Measurements from ENCODE around the gene ADGRA1.
"Not testable (repeated sequence)": the region's sequence is repeated elsewhere in the genome, so short reads cannot be mapped to it uniquely, and the experiment has no call there.

Gene ADGRA1

DNA sequence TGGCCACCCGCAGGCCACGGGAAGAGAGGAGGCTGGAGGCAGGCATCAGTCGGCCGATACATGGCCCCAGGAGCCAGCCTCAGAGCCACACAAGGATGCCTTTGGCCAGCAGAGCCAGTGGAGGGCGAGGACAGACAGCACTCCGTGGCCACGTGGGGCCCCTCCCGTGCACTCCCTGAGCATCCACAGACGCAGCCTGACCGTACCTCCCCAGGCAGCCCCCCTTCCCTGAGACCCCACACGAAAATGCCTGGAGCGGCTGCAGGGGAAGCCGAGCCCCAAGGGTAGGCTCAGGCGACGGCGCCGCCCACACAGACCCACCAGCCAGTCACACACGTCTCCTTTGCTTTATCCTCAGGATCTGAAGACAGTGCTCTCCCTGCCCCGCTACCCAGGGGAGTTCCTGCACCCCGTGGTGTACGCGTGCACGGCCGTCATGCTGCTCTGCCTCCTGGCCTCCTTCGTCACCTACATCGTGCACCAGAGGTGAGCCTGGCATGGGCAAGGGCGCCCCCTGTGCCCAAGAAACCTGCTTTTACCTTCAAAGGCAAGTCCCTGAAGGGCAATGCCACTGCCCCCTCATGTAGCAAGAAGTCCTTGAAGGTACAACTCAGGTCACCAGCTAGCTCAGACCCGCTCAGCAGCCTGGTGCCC lies 9.0 kb downstream of the ADGRA1 start:
- DNase-seq (ENCODE audit: low read depth) = no peak

DNA sequence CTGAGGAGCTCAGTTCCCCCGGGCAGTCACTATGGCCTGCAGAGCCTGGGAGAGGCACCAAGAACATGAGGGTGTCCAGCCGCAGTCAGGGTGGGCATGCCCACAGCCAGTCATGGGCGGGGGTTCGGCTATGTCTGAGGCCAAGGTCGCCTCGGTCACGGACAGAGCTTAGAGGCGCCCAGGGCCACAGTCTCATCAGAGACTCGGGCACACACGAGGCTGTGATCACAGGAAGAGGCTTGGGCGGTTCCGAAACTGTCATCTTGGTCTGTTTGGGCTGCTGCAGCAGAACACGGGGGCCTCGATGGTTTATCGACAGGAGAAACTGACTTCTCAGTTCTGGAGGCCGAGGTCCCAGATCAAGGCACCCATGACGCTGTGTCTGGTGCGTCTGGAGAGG lies 9.7 kb downstream of the ADGRA1 start:
- DNase-seq (ENCODE audit: low read depth) = no peak

- DNase-seq (ENCODE audit: low read depth) = no peak
These were observed 10.2 kb downstream of the ADGRA1 start for GRCh38 chr10:133097961-133098360.

- DNase-seq (ENCODE audit: low read depth) = no peak
These were observed 10.9 kb downstream of the ADGRA1 start for GRCh38 chr10:133098426-133099124.

GRCh38 chr10:133099571-133099970 lies 11.8 kb downstream of the ADGRA1 start:
- DNase-seq (ENCODE audit: low read depth) = no peak

- no peak for DNase-seq (ENCODE audit: low read depth)
These were observed 12.5 kb downstream of the ADGRA1 start for GRCh38 chr10:133100186-133100585.

DNA sequence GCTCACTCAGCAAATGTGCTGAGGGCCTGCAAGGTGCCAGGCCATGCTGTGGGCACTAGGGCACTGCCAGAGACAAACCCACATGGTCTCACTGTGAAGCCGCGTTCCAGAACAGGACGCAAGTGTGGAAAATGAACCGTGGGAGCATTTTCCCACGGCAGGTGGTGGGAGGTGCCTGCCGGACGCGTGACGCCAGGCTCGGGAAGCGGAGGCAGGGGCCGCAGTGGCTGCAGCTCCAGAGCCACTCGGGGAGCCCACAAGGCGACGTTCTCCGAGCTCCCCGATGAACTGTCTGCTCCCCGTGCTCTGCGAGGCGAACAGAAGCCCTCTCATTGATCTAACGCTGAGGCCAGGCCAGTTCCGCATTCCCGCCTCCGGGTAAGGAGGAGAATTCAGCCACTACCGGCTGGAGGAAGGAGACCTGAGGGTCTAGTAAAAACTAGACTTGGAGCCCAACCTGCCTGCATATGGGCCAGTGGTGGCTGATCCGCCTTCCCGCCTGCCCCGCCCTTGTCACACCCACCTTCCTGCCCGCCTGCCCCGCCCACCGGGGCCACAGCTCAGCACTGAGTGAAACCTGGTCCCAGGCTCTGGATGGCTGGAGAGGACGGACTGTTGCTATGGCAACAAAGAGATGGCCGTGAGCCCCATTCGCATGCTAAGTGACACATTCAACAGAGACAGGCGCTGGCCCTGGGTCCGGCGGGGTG lies 13.1 kb downstream of the ADGRA1 start:
- DNase-seq (ENCODE audit: low read depth) = no peak

GRCh38 chr10:133101416-133101810 lies 13.7 kb downstream of the ADGRA1 start:
- DNase-seq (ENCODE audit: low read depth) = no peak

- DNase-seq (ENCODE audit: low read depth) = no peak
These were observed 14.8 kb downstream of the ADGRA1 start for GRCh38 chr10:133102415-133103095.

DNA sequence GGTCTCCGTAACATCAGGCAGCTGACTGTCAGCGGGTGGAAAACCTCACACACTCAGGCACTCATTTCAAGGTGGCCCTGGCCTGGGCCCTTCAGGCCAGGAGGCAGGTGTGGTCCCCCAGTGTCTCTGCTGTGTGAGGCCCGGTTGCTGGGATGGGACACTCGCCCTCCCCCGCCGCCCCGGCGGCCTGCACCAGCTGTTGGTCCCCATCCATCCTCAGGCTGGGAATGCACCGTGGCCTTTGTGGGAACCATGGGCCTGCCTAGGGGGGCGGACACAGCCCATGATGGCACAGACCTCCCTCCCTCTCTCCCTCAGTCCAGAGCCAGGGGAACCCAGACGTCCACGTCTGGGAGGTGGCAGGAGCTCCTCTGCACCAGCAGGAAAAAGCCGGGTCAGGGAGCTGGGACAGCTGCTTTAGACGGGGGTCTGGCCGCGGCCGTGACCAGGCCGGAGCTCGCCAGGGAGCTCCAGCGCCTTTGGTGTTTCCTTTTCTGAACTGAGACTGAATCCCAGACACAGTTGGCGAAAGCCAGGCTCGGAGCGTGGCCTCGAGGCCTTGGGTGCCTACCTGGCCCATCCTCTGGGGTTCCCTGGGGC lies 15.7 kb downstream of the ADGRA1 start:
- DNase-seq (ENCODE audit: low read depth) = no peak

- DNase-seq (ENCODE audit: low read depth) = no peak
These were observed 16.6 kb downstream of the ADGRA1 start for GRCh38 chr10:133104068-133104962.

DNA sequence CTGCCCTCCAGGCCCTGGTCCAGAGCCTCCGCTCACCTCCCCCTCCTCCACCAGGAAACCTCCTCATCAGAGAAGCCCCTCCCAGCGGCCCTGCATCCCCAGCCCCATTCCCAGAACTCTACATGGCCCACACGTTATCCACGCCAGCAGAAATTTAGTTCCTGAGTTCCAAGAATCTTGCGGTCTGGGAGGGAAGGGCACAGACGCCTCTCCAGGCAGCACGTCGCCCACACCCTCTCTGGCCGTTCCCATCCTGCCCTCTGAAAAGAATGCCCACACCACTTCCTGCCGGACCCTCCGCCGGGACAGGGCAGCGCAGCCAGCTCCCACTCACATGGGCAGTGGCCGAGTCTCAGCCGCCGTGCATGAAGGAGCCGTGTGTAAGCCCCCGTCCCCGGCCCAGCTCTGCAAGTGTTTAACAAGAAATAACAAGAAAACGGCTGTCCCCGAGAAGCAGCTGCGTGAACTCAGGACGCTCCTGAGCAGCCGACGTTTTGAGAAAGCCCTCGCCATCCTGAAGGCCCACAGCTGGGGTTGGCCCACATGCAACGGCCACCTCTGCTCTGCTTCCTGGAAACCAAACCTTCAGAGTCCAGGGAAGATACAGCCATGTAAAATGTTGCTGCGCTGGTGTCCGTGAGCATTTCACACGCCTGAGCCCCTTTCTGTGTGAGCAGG lies 17.4 kb downstream of the ADGRA1 start:
- no peak for DNase-seq (ENCODE audit: low read depth)

DNA sequence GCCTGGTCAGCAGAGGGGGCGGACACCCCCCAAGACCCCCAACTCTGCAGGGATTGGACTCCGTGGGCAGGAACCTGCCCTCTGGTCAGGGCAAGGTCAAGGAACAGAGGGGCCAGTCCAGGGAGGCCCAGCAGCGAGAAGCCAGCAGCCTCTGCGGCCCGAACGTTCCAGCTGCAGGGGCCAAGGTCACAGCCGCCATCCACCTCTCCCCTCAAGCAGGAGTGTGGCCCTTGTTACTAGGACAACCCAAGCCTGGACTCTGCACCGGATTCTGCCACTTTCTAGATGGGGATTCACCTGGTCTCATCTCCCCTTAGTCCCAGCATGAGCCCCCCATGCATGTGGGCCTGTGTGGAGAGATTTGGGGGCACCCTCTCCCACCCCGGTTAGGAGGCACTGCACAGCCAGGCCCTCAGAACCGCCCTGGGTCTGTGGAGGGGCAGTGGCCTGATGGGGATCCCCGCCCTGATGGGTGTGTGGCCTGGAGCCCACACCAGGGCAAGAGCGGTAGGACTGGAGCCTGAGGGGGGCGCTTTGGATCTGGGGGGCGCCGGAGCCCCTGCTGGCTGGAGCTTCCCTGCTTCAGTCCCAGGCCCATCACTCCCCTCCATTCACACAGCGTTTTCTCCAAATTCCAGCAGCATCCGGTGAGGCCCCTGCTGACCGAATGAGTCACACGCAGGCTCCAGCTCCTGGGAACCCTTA lies 18.1 kb downstream of the ADGRA1 start:
- no peak for DNase-seq (ENCODE audit: low read depth)

GRCh38 chr10:133106516-133106915 lies 18.8 kb downstream of the ADGRA1 start:
- DNase-seq (ENCODE audit: low read depth) = no peak

DNA sequence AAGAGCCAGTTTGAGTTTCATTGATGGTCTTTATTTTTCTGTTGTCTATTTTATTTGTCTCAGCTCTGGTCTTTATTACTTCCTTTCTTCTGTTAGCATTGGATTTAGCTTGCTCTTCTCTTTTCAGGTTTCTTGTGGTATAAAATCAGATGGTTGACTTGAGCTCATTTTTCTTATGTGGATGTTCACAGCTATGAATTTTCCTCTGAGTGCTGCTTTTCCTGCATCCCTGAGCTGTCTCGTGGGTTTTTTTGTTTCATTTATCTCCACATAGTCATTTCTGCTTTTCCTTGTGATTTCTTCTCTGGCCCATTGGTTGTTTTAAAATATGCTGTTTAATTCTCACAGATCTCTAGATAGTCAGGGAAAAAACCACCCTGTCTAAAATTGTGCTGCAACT lies 19.7 kb downstream of the ADGRA1 start:
- no peak for DNase-seq (ENCODE audit: low read depth)

DNA sequence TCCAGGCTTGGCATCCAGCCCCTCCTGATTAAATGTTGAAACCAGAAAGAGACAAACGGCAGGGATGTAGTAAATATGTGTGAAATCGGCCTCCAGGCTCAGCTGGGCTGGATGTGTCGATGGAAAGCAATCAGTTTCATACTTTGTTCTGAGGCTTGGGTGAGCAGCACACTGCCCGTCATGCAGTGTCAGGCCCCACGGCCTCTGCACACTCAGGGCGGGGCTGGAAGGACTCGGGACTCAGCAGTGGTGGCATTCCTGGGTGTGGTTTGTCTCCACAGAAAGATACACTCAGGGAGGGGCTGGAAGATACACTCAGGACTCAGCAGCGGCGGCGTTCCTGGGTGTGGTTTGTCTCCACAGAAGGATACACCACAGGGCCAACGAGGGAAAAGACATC lies 22.0 kb downstream of the ADGRA1 start:
- no peak for DNase-seq (ENCODE audit: low read depth)

DNA sequence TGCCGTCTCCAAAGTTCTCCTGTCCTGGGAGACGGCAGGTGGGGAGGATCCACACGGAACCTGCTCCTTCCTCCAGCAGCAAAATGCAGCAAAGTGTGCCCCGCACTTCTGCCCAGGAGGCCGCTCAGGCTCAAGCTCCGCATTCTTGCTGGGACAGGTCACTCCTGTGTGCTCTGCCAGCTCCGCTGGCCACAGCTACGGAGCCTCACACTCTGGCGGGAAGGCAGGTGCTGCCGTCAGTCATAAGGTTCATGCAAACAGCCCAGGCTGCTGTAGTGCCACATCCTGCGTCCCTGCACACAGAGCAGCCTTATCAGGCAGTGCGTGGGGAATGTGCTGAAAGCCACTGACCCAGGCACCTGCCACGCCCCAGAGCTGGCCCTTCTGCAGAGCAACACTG lies 22.4 kb downstream of the ADGRA1 start:
- DNase-seq (ENCODE audit: low read depth) = no peak

DNA sequence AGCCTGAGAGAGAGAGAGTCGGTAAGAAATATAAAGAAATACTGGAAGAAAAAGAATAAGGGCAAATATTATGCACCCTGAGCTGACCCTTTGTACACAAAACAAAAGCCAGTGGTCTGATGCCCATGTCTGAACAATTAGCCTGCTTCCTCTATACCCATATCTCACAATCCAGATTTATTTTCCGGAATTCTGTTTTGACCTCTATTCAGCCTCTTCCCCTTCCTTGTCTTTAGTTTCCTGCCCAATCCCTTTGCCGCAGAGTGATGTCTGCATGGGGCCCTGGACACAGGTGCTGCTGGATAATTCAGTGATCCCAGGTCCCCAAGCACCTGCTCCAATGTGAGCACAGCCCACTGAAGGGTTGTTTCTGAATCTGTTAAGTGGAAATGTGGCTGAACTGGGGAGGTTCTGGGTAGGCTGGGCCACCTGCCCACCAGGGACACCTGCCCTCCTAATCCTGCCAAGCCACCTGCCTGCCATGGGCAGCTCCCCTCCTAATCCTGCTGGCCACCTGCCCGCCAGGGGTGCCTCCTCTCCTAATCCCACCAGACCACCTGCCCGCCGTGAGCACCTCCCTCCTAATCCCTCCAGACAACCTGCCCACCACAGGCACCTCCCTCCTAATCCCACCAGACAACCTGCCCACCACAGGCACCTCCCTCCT lies 23.0 kb downstream of the ADGRA1 start:
- DNase-seq (ENCODE audit: low read depth) = no peak

GRCh38 chr10:133111640-133112039 lies 23.9 kb downstream of the ADGRA1 start:
- not testable (repeated sequence) for DNase-seq (ENCODE audit: low read depth)

All from T-helper 22 cell (primary cell).